ENCODE data around the gene ZNF420. TPM values are rescaled to one million over a fixed set of nuclear protein-coding genes. Genes with fewer than 3 reads are reported as not detected.
"Not testable (repeated sequence)": the region's sequence is repeated elsewhere in the genome, so short reads cannot be mapped to it uniquely, and the experiment has no call there.

The ZNF420 gene
- total RNA-seq, 4 donors from 2014 or later, result 6.1 to 53.5 (median 17.2) TPM

DNA sequence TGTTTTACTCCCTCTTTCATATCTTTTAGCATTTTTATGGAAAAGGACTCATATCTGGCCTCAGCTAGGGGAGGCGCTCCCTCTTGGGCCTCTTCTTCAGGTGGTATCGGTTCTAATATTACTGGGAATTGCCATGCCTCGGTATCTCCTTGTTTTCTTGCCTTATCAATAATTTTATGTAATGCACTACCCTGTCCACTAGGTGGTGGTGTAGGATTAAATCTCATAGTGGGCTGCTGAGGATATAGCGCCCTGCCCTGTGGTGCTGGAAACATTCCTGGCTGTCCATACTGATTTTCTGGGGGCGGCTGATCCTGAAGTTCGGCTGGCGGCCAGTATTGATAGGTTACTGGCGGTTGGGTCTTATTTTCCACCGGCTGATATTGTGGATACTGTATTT, 35.8 kb downstream of the ZNF420 start:
- Histone ChIP-seq H3K27ac (no peak overlapping the region), H3K36me3 (no peaks in the 10 kb centered on the region), H3K9me3 (peaks cover 5 to 86% of the 10 kb centered on the region in 2 donors), H3K4me3 (no peak overlapping the region), H3K27me3 (no peaks in the 10 kb centered on the region), H3K4me1 (no peaks in the 10 kb centered on the region)
- intact Hi-C loops (cut with DNase I; ENCODE audit: low total_unique reads), result no loop called here
- no peak for DNase-seq
- TF ChIP-seq, protein P1, sequence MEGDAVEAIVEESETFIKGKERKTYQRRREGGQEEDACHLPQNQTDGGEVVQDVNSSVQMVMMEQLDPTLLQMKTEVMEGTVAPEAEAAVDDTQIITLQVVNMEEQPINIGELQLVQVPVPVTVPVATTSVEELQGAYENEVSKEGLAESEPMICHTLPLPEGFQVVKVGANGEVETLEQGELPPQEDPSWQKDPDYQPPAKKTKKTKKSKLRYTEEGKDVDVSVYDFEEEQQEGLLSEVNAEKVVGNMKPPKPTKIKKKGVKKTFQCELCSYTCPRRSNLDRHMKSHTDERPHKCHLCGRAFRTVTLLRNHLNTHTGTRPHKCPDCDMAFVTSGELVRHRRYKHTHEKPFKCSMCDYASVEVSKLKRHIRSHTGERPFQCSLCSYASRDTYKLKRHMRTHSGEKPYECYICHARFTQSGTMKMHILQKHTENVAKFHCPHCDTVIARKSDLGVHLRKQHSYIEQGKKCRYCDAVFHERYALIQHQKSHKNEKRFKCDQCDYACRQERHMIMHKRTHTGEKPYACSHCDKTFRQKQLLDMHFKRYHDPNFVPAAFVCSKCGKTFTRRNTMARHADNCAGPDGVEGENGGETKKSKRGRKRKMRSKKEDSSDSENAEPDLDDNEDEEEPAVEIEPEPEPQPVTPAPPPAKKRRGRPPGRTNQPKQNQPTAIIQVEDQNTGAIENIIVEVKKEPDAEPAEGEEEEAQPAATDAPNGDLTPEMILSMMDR (IDR thresholded peaks at IDR 0.05), result no peak
- TF ChIP-seq POLR2A (IDR thresholded peaks at IDR 0.05), result no peak

DNA sequence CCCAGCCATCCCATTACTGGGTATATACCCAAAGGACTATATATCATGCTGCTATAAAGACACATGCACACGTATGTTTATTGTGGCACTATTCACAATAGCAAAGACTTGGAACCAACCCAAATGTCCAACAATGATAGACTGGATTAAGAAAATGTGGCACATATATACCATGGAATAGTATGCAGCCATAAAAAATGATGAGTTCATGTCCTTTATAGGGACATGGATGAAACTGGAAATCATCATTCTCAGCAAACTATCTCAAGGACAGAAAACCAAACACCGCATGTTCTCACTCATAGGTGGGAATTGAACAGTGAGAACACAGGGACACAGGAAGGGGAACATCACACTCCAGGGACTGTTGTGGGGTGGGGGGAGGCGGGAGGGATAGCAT, 43.9 kb downstream of the ZNF420 start:
- DNase-seq; intact Hi-C loops (cut with DNase I; ENCODE audit: low total_unique reads); H3K36me3 ChIP-seq; H3K27ac ChIP-seq; H3K4me1 ChIP-seq; H3K4me3 ChIP-seq; H3K27me3 ChIP-seq: not testable (repeated sequence)
- H3K9me3 ChIP-seq, result peaks cover 2 to 61% of the 10 kb centered on the region in 2 donors

DNA sequence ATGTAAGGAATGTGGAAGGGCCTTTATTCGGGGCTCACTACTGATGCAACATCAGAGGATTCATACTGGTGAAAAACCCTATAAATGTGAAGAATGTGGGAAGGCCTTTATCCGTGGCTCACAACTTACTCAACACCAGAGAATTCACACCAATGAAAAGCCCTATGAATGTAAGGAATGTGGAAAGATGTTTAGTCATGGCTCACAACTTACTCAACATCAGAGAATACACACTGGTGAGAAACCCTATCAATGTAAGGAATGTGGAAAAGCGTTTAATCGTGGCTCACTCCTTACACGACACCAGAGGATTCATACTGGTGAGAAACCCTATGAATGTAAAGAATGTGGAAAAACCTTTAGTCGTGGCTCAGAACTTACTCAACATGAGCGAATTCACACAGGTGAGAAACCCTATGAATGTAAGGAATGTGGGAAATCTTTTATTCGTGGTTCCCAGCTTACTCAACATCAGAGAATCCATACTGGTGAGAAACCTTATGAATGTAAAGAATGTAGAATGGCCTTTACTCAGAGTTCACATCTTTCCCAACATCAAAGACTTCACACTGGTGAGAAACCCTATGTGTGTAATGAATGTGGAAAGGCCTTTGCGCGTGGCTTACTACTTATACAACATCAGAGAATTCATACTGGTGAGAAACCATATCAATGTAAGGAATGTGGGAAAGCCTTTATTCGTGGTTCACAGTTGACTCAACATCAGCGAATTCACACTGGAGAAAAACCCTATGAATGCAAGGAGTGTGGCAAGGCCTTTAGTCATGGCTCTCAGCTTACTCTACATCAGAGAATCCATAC, 50.0 kb downstream of the ZNF420 start:
- TF ChIP-seq POLR2A (IDR thresholded peaks at IDR 0.05), result no peak
- TF ChIP-seq, protein P1 (IDR thresholded peaks at IDR 0.05), result no peak
- intact Hi-C loops (cut with DNase I; ENCODE audit: low total_unique reads), result no loop called here
- H3K27ac ChIP-seq, result no peak overlapping the region
- no peaks in the 10 kb centered on the region for H3K27me3 ChIP-seq
- H3K4me1 ChIP-seq, result no peaks in the 10 kb centered on the region
- peaks cover 8 to 99% of the 10 kb centered on the region in 2 donors for H3K9me3 ChIP-seq
- DNase-seq, result no peak
- H3K36me3 ChIP-seq, result peaks cover 0 to 9% of the 10 kb centered on the region in 2 donors
- no peak overlapping the region for H3K4me3 ChIP-seq

DNA sequence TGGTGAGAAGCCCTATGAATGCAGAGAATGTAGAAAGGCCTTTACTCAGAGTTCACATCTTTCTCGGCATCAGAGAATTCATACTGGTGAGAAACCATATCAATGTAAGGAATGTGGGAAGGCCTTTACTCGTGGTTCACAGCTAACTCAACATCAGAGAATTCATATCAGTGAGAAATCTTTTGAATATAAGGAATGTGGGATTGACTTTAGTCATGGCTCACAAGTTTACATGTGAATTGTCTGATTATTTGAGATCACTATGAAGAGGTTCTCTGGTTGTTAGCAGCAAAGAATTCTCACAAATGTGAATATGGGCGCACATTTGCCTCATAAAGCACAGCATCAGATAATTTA, 50.6 kb downstream of the ZNF420 start:
- peaks cover 0 to 9% of the 10 kb centered on the region in 2 donors for H3K36me3 ChIP-seq
- H3K4me1 ChIP-seq, result no peaks in the 10 kb centered on the region
- no peak overlapping the region for H3K4me3 ChIP-seq
- intact Hi-C loops (cut with DNase I; ENCODE audit: low total_unique reads), result no loop called here
- H3K27me3 ChIP-seq, result no peaks in the 10 kb centered on the region
- DNase-seq, result no peak
- no peak overlapping the region for H3K27ac ChIP-seq
- peaks cover 8 to 99% of the 10 kb centered on the region in 2 donors for H3K9me3 ChIP-seq
- TF ChIP-seq POLR2A (IDR thresholded peaks at IDR 0.05), result no peak
- TF ChIP-seq, protein P1 (IDR thresholded peaks at IDR 0.05), result no peak

DNA sequence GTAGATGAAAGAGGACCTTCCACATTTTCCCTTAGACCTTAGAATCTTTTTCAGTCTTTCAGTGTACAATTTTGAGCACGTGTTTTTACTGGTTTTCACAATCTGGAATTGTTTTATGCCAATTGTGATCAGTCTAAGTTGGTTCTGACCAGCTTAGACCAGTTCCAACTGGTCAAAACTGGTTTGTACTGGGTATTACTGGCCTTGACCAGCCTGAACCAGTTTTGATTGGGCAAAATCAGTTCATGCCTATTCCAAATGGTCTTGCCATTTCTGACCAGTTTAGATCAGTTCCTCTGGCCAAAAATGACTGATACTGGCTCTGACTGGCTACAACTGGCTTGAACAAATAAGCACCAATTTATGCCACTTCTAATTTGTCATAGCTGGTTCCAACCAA, 57.9 kb downstream of the ZNF420 start:
- Histone ChIP-seq H3K27ac (no peak overlapping the region), H3K27me3 (no peaks in the 10 kb centered on the region), H3K9me3 (peaks cover 0 to 80% of the 10 kb centered on the region in 2 donors), H3K36me3 (no peaks in the 10 kb centered on the region), H3K4me3 (no peak overlapping the region), H3K4me1 (no peaks in the 10 kb centered on the region)
- TF ChIP-seq, protein P1 (IDR thresholded peaks at IDR 0.05), result no peak
- TF ChIP-seq POLR2A (IDR thresholded peaks at IDR 0.05), result no peak
- intact Hi-C loops (cut with DNase I; ENCODE audit: low total_unique reads), result no loop called here
- no peak for DNase-seq
